CD4-positive, alpha-beta T cell (primary cell): Measurements from ENCODE around the gene ADNP2. TPM values are rescaled to one million over a fixed set of nuclear protein-coding genes. Genes with fewer than 3 reads are reported as not detected.

Experiments used
- ATAC-seq: fragments of 200-7000 bp; cut with Tn5 transposase; one replicate; pipeline ENCODE4 v1.10.0; 2022; ENCODE audit warnings: mild to moderate bottlenecking; ENCODE audit not compliant: poor library complexity
- CTCF ChIA-PET: fragments of 350-600 bp; sonication (Branson Sonifier 250); formaldehyde crosslinking; loops from one replicate; lab custom pipeline; 2021; ENCODE audit warnings: antibody characterized with exemption, inconsistent platforms; lab: Charles Lee
- POLR2A ChIA-PET: fragments of 350-600 bp; sonication (Branson Sonifier 250); formaldehyde crosslinking; loops from one replicate; lab custom pipeline; 2021; ENCODE audit warnings: antibody characterized with exemption, inconsistent platforms; lab: Charles Lee
- DNase-seq, 14 experiments: peaks; one replicate each; pipeline ENCODE4 v3.0.0-alpha.2; 2013 to 2020; ENCODE audit warnings: mixed read lengths in 2 of 14
- H3K27ac ChIP-seq, 2 donors: one replicate each; pipeline versions ENCODE4 v1.5.1 to v1.7.0; 2013; ENCODE audit warnings: low read length in 2 of 2, low read depth in 1 of 2, mild to moderate bottlenecking in 1 of 2
- H3K27me3 ChIP-seq, 2 experiments: 1 replicate in 1 of 2; 2 replicates in 1 of 2; pipeline versions ENCODE4 v1.6.1 to v1.7.0; 2013; ENCODE audit warnings: low read length in 2 of 2, control low read depth in 1 of 2, mild to moderate bottlenecking in 1 of 2, moderate library complexity in 1 of 2; ENCODE audit not compliant: insufficient read depth in 2 of 2, control insufficient read depth in 1 of 2
- H3K36me3 ChIP-seq: one replicate; pipeline ENCODE4 v1.6.1; 2013; ENCODE audit warnings: low read length, control low read depth; ENCODE audit not compliant: insufficient read depth
- H3K4me1 ChIP-seq: one replicate; pipeline ENCODE4 v1.6.1; 2013; ENCODE audit warnings: low read length, control low read depth; ENCODE audit not compliant: insufficient read depth
- H3K4me3 ChIP-seq: one replicate; pipeline ENCODE4 v1.5.1; 2013; ENCODE audit warnings: mild to moderate bottlenecking, low read length, moderate library complexity
- H3K9me3 ChIP-seq, 2 experiments: 1 replicate in 1 of 2; 2 replicates in 1 of 2; pipeline versions ENCODE4 v1.6.1 to v1.7.0; 2013; ENCODE audit warnings: low read length in 2 of 2, mild to moderate bottlenecking in 2 of 2, control low read depth in 1 of 2, moderate library complexity in 1 of 2; ENCODE audit not compliant: control insufficient read depth in 1 of 2, insufficient read depth in 1 of 2
- H3K27ac Mint-ChIP-seq: one replicate; pipeline ENCODE4 v1.8.0; 2020; ENCODE audit warnings: mixed read lengths
- H3K27me3 Mint-ChIP-seq: one replicate; pipeline ENCODE4 v1.8.0; 2021; ENCODE audit warnings: mixed read lengths
- H3K36me3 Mint-ChIP-seq: one replicate; pipeline ENCODE4 v1.8.0; 2021; ENCODE audit warnings: low read depth, mixed read lengths
- H3K4me1 Mint-ChIP-seq: one replicate; pipeline ENCODE4 v1.8.0; 2021; ENCODE audit warnings: low read depth, mixed read lengths
- H3K4me3 Mint-ChIP-seq: one replicate; pipeline ENCODE4 v1.8.0; 2020; ENCODE audit warnings: mild to moderate bottlenecking, mixed read lengths
- H3K9me3 Mint-ChIP-seq: one replicate; pipeline ENCODE4 v1.8.0; 2020; ENCODE audit warnings: mixed read lengths
- intact Hi-C, 2 experiments: fragments of 100-400 bp; cut with DNase I in 1 of 2; cut with micrococcal nuclease in 1 of 2; formaldehyde crosslinking; loops; one replicate each; pipeline versions ENCODE4 v1.15.1 to v1.9.0; 2023 to 2025; cut with DNase I, micrococcal nuclease
- total RNA-seq, 174 experiments: library from RNA in 2 of 174; stranded (reverse) in 2 of 174; gene quantifications; one replicate each; pipeline ENCODE4 v1.2.3 and lab custom pipeline; 2021 to 2026
- TF ChIP-seq, protein P1 (sequence below): fragments of 200-600 bp; IDR thresholded peaks from one replicate; pipeline ENCODE4 v1.8.0; 2022; ENCODE audit warnings: antibody characterized with exemption, mild to moderate bottlenecking

ADNP2 gene
- total RNA-seq, 2 experiments from 2014 or later: 61.0 to 61.5 TPM

DNA sequence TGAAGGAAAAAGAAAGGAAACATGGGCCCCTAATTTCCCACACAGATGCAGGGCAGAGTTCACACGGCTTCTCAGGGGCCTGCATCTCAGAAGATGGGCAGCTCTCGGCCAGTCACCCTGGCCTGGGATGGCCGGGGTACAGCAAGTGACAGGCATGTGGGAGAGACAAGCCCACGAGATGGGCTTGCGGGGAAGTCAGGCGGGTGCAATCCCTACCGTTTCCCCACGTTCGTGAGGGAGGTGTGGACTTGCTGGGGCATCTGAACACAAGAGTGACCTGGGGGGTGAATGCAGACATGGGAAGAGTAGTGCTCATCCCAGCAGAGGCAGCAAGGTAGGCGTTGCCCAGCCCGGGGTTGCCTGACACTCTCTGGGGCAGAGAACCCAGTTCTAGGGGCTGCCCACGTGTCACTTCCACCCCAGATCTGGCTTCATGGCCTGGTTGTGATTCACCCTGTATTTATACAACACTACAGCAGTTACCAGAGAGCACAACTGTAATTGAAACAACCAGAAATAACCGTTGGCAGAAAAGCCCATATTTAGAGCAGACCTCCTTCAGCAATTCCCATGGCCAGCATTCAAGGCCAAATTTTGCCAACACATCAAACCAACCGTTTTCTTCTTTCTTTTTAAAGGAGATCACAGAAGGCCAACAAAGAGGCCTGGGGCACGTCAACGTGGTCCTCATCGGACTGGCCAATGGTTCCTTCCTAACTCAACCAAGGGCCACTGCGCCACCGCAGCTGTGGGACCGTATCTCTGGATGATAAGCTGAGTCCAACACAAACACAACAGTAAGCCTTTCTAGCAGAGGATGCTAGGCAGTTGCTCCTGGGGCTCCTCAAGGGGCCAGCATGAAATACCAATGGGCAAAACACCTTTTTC is 79.8 kb downstream of the ADNP2 start:
- POLR2A ChIA-PET: no interaction called here
- intact Hi-C loops: no loop called here
- Histone ChIP-seq H3K27me3 (peaks cover 4% of the 10 kb centered on the region in 2 experiments), H3K36me3 (no peaks in the 10 kb centered on the region), H3K27ac (no peak overlapping the region), H3K4me1 (no peaks in the 10 kb centered on the region), H3K4me3 (no peak overlapping the region), H3K9me3 (peaks cover 0 to 11% of the 10 kb centered on the region in 2 experiments)
- H3K9me3 Mint-ChIP-seq: no peaks in the 10 kb centered on the region
- no peak overlapping the region for H3K4me3 Mint-ChIP-seq
- CTCF ChIA-PET: no interaction called here
- ATAC-seq: no peak
- DNase-seq: no peak
- H3K36me3 Mint-ChIP-seq: no peaks in the 10 kb centered on the region
- TF ChIP-seq, protein P1, sequence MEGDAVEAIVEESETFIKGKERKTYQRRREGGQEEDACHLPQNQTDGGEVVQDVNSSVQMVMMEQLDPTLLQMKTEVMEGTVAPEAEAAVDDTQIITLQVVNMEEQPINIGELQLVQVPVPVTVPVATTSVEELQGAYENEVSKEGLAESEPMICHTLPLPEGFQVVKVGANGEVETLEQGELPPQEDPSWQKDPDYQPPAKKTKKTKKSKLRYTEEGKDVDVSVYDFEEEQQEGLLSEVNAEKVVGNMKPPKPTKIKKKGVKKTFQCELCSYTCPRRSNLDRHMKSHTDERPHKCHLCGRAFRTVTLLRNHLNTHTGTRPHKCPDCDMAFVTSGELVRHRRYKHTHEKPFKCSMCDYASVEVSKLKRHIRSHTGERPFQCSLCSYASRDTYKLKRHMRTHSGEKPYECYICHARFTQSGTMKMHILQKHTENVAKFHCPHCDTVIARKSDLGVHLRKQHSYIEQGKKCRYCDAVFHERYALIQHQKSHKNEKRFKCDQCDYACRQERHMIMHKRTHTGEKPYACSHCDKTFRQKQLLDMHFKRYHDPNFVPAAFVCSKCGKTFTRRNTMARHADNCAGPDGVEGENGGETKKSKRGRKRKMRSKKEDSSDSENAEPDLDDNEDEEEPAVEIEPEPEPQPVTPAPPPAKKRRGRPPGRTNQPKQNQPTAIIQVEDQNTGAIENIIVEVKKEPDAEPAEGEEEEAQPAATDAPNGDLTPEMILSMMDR: no peak
- no peaks in the 10 kb centered on the region for H3K4me1 Mint-ChIP-seq
- peaks cover 21% of the 10 kb centered on the region for H3K27me3 Mint-ChIP-seq
- H3K27ac Mint-ChIP-seq: no peak overlapping the region

DNA sequence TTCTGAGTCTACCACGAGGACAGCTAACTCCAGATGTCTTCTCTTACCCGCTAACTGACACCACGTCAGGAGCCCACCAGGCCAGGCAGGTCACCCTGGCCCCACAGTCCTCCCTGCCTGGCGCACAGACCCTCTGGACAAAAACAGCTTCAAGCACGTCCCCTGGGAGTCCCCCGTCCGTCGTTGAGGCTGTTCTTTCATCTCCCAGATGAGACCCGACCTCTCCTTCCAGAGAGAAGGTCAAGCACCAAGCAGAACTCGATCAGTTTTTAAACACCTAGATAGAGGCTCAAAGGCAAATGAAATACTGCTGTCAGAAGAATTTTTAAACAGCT is 80.4 kb downstream of the ADNP2 start:
- peaks cover 27% of the 10 kb centered on the region for H3K27me3 Mint-ChIP-seq

More for the DNA sequence above, 80.4 kb downstream of the ADNP2 start:
- TF ChIP-seq, protein P1: no peak
- ATAC-seq (no peak), DNase-seq (no peak)
- Mint-ChIP-seq H3K36me3 (no peaks in the 10 kb centered on the region), H3K27ac (no peak overlapping the region), H3K9me3 (no peaks in the 10 kb centered on the region), H3K4me3 (no peak overlapping the region), H3K4me1 (no peaks in the 10 kb centered on the region)
- ChIA-PET POLR2A (no interaction called here), CTCF (no interaction called here)
- H3K27me3 ChIP-seq: peaks cover 4% of the 10 kb centered on the region in 2 experiments
- H3K9me3 ChIP-seq: peaks cover 0 to 11% of the 10 kb centered on the region in 2 experiments
- intact Hi-C loops: no loop called here
- H3K4me1 ChIP-seq: no peaks in the 10 kb centered on the region
- H3K27ac ChIP-seq: no peak overlapping the region
- H3K36me3 ChIP-seq: no peaks in the 10 kb centered on the region
- H3K4me3 ChIP-seq: no peak overlapping the region

Other genes with a start within 250 kb of the ADNP2 start
- gene SLC66A2, start 157.6 kb upstream of the ADNP2 start, total RNA-seq: 10 to 100 TPM; 44.5 to 44.8 TPM
- gene HSBP1L1, start 144.6 kb upstream of the ADNP2 start, total RNA-seq: 10 to 100 TPM; 42.6 to 42.7 TPM
- 10 to 100 TPM; 55.0 to 55.7 TPM for gene TXNL4A, start 120.7 kb upstream of the ADNP2 start, total RNA-seq
- gene RBFA, start 74.8 kb upstream of the ADNP2 start, total RNA-seq: 10 to 100 TPM; 11.2 to 12.3 TPM
- 1 to 10 TPM in 1 of 2 experiments, under 1 TPM in 1; 0.38 to 1.1 TPM for gene PARD6G, start 138.3 kb downstream of the ADNP2 start, total RNA-seq